Trophoblast cell (in vitro differentiated cells and primary cell): ENCODE data around the gene RIC8B.

Experiments
- DNase-seq, 2 donors: peaks; one replicate each; pipeline ENCODE4 v3.0.0-alpha.2; 2016
- H2AFZ ChIP-seq: 2 replicates; pipeline ENCODE4 v1.6.1; 2013; ENCODE audit warnings: low read length, moderate library complexity, mild to moderate bottlenecking; ENCODE audit not compliant: insufficient read depth, poor library complexity
- H2AK5ac ChIP-seq: 2 replicates; pipeline ENCODE4 v1.6.1; 2013; ENCODE audit warnings: mild to moderate bottlenecking, low read length
- H2BK120ac ChIP-seq: 2 replicates; pipeline ENCODE4 v1.6.1; 2013; ENCODE audit warnings: low read length, mild to moderate bottlenecking, moderate library complexity; ENCODE audit not compliant: insufficient read depth, poor library complexity
- H2BK12ac ChIP-seq: 2 replicates; pipeline ENCODE4 v1.6.1; 2013; ENCODE audit warnings: mild to moderate bottlenecking, low read length, moderate library complexity
- H2BK5ac ChIP-seq: 2 replicates; pipeline ENCODE4 v1.6.1; 2013; ENCODE audit warnings: low read length, low read depth, moderate library complexity, mild to moderate bottlenecking; ENCODE audit not compliant: poor library complexity
- H3K14ac ChIP-seq: 2 replicates; pipeline ENCODE4 v1.6.1; 2013; ENCODE audit warnings: mild to moderate bottlenecking, low read length
- H3K18ac ChIP-seq: 2 replicates; pipeline ENCODE4 v1.6.1; 2013; ENCODE audit warnings: mild to moderate bottlenecking, low read length
- H3K23ac ChIP-seq: 2 replicates; pipeline ENCODE4 v1.6.1; 2013; ENCODE audit warnings: low read length
- H3K27ac ChIP-seq: 2 replicates; pipeline ENCODE4 v1.5.1; 2013; ENCODE audit warnings: low read depth, mild to moderate bottlenecking, inconsistent platforms, low read length, moderate library complexity
- H3K27me3 ChIP-seq: 2 replicates; pipeline ENCODE4 v1.6.1; 2013; ENCODE audit warnings: inconsistent platforms, mild to moderate bottlenecking, low read length, moderate library complexity; ENCODE audit not compliant: insufficient read depth
- H3K36me3 ChIP-seq, 2 experiments: 1 replicate in 1 of 2; 2 replicates in 1 of 2; pipeline ENCODE4 v1.6.1; 2013; ENCODE audit warnings: low read length in 2 of 2, mild to moderate bottlenecking in 2 of 2, moderate library complexity in 1 of 2; ENCODE audit not compliant: insufficient read depth in 2 of 2, control insufficient read depth in 1 of 2
- H3K4ac ChIP-seq: 2 replicates; pipeline ENCODE4 v1.6.1; 2013; ENCODE audit warnings: low read depth, mild to moderate bottlenecking, low read length, moderate library complexity
- H3K4me1 ChIP-seq, 2 experiments: 1 replicate in 1 of 2; 2 replicates in 1 of 2; pipeline ENCODE4 v1.6.1; 2013; ENCODE audit warnings: low read length in 2 of 2, mild to moderate bottlenecking in 2 of 2, moderate library complexity in 1 of 2; ENCODE audit not compliant: insufficient read depth in 2 of 2, control insufficient read depth in 1 of 2
- H3K4me2 ChIP-seq: 2 replicates; pipeline ENCODE4 v1.6.1; 2013; ENCODE audit warnings: inconsistent platforms, mild to moderate bottlenecking, low read length, moderate library complexity
- H3K4me3 ChIP-seq: 2 replicates; pipeline ENCODE4 v1.5.1; 2013; ENCODE audit warnings: mild to moderate bottlenecking, low read depth, low read length, inconsistent platforms
- H3K79me1 ChIP-seq: one replicate; pipeline ENCODE4 v1.6.1; 2013; ENCODE audit warnings: low read length
- H3K79me2 ChIP-seq: 2 replicates; pipeline ENCODE4 v1.6.1; 2013; ENCODE audit warnings: low read length, mild to moderate bottlenecking; ENCODE audit not compliant: control insufficient read depth, insufficient read depth, poor library complexity
- H3K9ac ChIP-seq: 2 replicates; pipeline ENCODE4 v1.6.1; 2013; ENCODE audit warnings: mild to moderate bottlenecking, low read length
- H3K9me3 ChIP-seq: 2 replicates; pipeline ENCODE4 v1.6.1; 2013; ENCODE audit warnings: low read depth, mild to moderate bottlenecking, control low read depth, inconsistent platforms, low read length; ENCODE audit not compliant: insufficient read depth
- H4K12ac ChIP-seq: 2 replicates; pipeline ENCODE4 v1.6.1; 2013; ENCODE audit warnings: low read depth, mild to moderate bottlenecking, low read length, moderate library complexity
- H4K8ac ChIP-seq: 2 replicates; pipeline ENCODE4 v1.6.1; 2013; ENCODE audit warnings: low read depth, mild to moderate bottlenecking, low read length, moderate library complexity
- H4K91ac ChIP-seq: one replicate; pipeline ENCODE4 v1.6.1; 2013; ENCODE audit warnings: low read depth, mild to moderate bottlenecking, low read length, moderate library complexity
- WGBS: extraction: QIAGEN DNeasy Blood & Tissue Kit; methylation state at CpG from one replicate; pipeline ENCODE4 v1.1.7; 2013; ENCODE audit warnings: missing lambda C conversion rate; ENCODE audit not compliant: insufficient read length, insufficient coverage; ENCODE audit errors: extremely low coverage; 5-methylcytosine and 5-hydroxymethylcytosine counted together

Gene RIC8B

DNA sequence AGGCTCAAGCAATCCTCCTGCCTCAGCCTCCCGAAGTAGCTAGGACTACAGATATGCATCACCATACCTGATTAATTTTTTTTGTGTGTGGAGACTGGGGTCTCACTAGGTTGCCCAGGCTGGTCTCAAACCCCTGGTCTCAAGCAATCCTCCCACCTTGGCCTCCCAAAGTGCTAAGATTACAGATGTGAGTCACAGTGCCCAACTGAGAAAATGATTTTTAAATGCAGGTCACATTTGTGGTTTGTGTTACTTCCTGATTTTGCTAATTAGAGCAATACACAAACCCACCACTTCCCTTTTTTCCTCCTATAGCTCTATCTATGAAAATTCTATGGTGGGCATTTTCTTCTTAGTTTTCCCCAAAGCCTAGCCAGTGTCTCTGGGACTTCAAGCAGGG is 135.7 kb downstream of the RIC8B start:
- Histone ChIP-seq H3K4me2 (no peak overlapping the region), H4K8ac (no peak overlapping the region)
- no CpG with 5 or more reads among the region's 1 CpG for WGBS

DNA sequence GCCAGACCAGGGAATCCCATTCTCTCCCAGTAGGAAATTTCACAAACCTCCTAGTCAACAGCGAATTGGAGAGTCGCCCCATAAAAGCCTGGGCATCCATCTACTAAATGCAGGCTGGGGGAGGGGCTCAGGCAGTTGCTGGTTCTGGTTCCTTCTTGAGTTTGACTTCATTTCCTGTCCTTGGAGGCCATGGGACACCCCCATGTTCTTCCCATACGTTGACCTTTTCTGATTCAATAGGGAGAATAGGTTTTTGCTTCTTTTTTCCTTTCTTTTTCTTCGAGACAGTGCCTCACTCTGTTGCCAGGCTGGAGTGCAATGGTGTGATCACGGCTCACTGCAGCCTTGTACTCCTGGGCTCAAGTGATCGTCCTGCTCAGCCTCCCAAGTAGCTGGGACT is 137.1 kb downstream of the RIC8B start:
- Histone ChIP-seq H3K23ac (no peak overlapping the region), H3K79me1 (no peaks in the 10 kb centered on the region), H2BK5ac (no peak overlapping the region), H3K18ac (no peak overlapping the region), H4K91ac (no peak overlapping the region), H2AK5ac (no peak overlapping the region), H3K4ac (no peak overlapping the region), H3K27ac (no peak overlapping the region), H3K4me2 (no peak overlapping the region), H3K4me1 (no peaks in the 10 kb centered on the region), H2BK120ac (no peak overlapping the region), H4K12ac (no peak overlapping the region), H3K79me2 (no peaks in the 10 kb centered on the region), H3K36me3 (no peaks in the 10 kb centered on the region), H2BK12ac (no peak overlapping the region), H2AFZ (no peak overlapping the region), H3K9me3 (no peaks in the 10 kb centered on the region), H4K8ac (no peak overlapping the region), H3K4me3 (no peak overlapping the region), H3K14ac (no peak overlapping the region), H3K9ac (no peak overlapping the region), H3K27me3 (peaks cover 1% of the 10 kb centered on the region)
- no peak for DNase-seq
- no CpG with 5 or more reads among the region's 6 CpGs for WGBS

More for the DNA sequence above, 135.7 kb downstream of the RIC8B start:
- no peak overlapping the region for H3K27ac ChIP-seq
- H3K9me3 ChIP-seq: no peaks in the 10 kb centered on the region
- H3K9ac ChIP-seq: no peak overlapping the region
- no peak overlapping the region for H3K14ac ChIP-seq
- H3K23ac ChIP-seq: no peak overlapping the region
- no peak for DNase-seq
- no peak overlapping the region for H2BK12ac ChIP-seq
- no peaks in the 10 kb centered on the region for H3K79me2 ChIP-seq
- peaks cover 1% of the 10 kb centered on the region for H3K27me3 ChIP-seq
- H3K18ac ChIP-seq: no peak overlapping the region
- no peaks in the 10 kb centered on the region for H3K4me1 ChIP-seq
- H2AFZ ChIP-seq: no peak overlapping the region
- H3K4ac ChIP-seq: no peak overlapping the region
- H4K91ac ChIP-seq: no peak overlapping the region
- no peak overlapping the region for H4K12ac ChIP-seq
- H3K4me3 ChIP-seq: no peak overlapping the region
- H3K79me1 ChIP-seq: no peaks in the 10 kb centered on the region
- H2AK5ac ChIP-seq: no peak overlapping the region
- no peak overlapping the region for H2BK5ac ChIP-seq
- H3K36me3 ChIP-seq: no peaks in the 10 kb centered on the region
- H2BK120ac ChIP-seq: no peak overlapping the region

DNA sequence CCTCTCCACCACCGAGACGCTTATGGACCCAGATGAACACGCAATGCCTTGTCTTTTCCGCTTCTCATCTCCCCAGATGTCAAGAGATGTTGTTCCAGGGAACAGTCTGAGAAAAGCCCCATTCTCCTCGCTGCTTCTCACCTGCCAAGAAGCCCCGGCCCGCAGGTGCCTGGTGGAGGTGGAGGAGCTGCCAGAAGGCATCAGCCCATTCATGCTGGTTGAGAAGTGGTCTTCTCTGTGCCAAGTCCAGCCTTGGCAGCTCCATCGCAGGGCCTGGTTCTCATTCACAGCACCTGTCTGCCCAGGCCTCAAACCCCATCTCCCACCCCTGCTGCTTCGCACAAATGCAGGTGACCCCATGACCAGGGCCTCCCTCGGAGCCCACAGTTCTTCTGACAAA is 139.0 kb downstream of the RIC8B start:
- H2BK120ac ChIP-seq: no peak overlapping the region
- no peak overlapping the region for H3K9ac ChIP-seq
- no peaks in the 10 kb centered on the region for H3K4me1 ChIP-seq
- H3K18ac ChIP-seq: no peak overlapping the region
- H3K79me2 ChIP-seq: no peaks in the 10 kb centered on the region
- no peak overlapping the region for H3K4me3 ChIP-seq
- no peak overlapping the region for H3K23ac ChIP-seq
- no peak overlapping the region for H4K12ac ChIP-seq
- H3K79me1 ChIP-seq: no peaks in the 10 kb centered on the region
- H3K27me3 ChIP-seq: peaks cover 1% of the 10 kb centered on the region
- H3K14ac ChIP-seq: no peak overlapping the region
- DNase-seq: no peak
- H3K27ac ChIP-seq: no peak overlapping the region
- H3K36me3 ChIP-seq: no peaks in the 10 kb centered on the region
- no peak overlapping the region for H2AFZ ChIP-seq
- no CpG with 5 or more reads among the region's 10 CpGs for WGBS
- no peak overlapping the region for H3K4me2 ChIP-seq
- H4K91ac ChIP-seq: no peak overlapping the region
- no peak overlapping the region for H2AK5ac ChIP-seq
- H3K9me3 ChIP-seq: no peaks in the 10 kb centered on the region
- no peak overlapping the region for H2BK12ac ChIP-seq
- H4K8ac ChIP-seq: no peak overlapping the region
- H2BK5ac ChIP-seq: no peak overlapping the region
- H3K4ac ChIP-seq: no peak overlapping the region

DNA sequence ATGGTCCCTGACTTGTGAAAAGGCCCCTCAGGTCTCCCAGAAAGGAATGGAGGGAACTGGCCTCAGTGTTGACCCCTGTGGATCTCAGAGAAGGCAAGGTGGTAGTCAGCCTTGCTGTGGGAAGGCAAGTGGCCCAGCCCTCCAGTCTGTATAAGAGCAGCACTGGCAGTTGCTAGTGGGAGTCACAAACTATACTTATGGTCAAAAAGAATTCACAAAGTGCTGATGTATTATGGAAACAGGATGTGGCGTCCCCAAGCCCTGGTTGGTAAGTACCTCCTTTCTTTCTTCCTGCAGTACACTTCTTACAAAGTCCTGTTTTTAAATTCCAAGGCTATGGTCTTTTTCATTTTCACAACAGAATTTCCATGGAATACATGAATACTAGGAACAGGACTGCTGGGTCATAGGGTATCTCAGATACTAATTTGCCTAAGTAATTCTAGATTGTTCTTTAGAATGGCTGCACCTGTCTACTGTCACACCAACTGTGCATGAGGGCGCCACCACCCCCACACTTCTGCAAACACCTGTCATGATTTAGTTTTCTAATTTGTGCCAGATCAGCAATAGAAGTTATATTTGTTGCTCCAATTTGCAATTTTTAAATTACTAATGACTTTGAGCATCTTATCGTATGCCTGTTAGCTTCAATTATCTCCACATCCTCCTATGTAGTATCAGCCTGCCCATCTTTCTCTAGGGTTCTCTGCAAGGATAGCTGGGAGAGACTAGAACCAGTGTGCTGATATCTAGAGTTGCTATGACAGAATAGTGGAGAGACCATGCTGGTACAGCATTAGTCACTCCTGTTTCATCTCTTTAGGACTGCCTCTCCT is 140.5 kb downstream of the RIC8B start:
- no peaks in the 10 kb centered on the region for H3K9me3 ChIP-seq
- H3K23ac ChIP-seq: no peak overlapping the region
- H3K18ac ChIP-seq: no peak overlapping the region

More for the DNA sequence above, 140.5 kb downstream of the RIC8B start:
- Histone ChIP-seq H3K79me2 (no peaks in the 10 kb centered on the region), H3K79me1 (no peaks in the 10 kb centered on the region), H4K91ac (no peak overlapping the region), H2AFZ (no peak overlapping the region), H3K27me3 (no peaks in the 10 kb centered on the region), H3K4me3 (no peak overlapping the region), H2BK120ac (no peak overlapping the region), H3K4me2 (no peak overlapping the region), H3K36me3 (no peaks in the 10 kb centered on the region), H2AK5ac (no peak overlapping the region), H3K9ac (no peak overlapping the region), H3K14ac (no peak overlapping the region), H2BK12ac (no peak overlapping the region), H4K12ac (no peak overlapping the region), H4K8ac (no peak overlapping the region), H3K27ac (no peak overlapping the region), H3K4ac (no peak overlapping the region), H2BK5ac (no peak overlapping the region), H3K4me1 (no peaks in the 10 kb centered on the region)
- no CpG with 5 or more reads among the region's 3 CpGs for WGBS
- peak; percentile 36 to 74 for DNase-seq
